Activated naive CD4-positive, alpha-beta T cell treated with anti-CD3 and anti-CD28 coated beads, Interleukin-2, amount 50 U/mL, for 24 hours (primary cell): ENCODE measurements around the gene SMR3B.

ENCODE experiments used
- H3K27ac Mint-ChIP-seq: one replicate; pipeline ENCODE4 v1.8.0; 2021; ENCODE audit warnings: mild to moderate bottlenecking, mixed read lengths
- H3K27me3 Mint-ChIP-seq: one replicate; pipeline ENCODE4 v1.8.0; 2021; ENCODE audit warnings: mixed read lengths
- H3K36me3 Mint-ChIP-seq: one replicate; pipeline ENCODE4 v1.8.0; 2021; ENCODE audit warnings: mixed read lengths
- H3K4me1 Mint-ChIP-seq: one replicate; pipeline ENCODE4 v1.8.0; 2021; ENCODE audit warnings: mixed read lengths
- H3K4me3 Mint-ChIP-seq: one replicate; pipeline ENCODE4 v1.8.0; 2021; ENCODE audit warnings: mild to moderate bottlenecking, mixed read lengths
- H3K9me3 Mint-ChIP-seq: one replicate; pipeline ENCODE4 v1.8.0; 2021; ENCODE audit warnings: mixed read lengths

The SMR3B gene

GRCh38 chr4:70402762-70403161 lies 19.8 kb downstream of the SMR3B start:
- no peak overlapping the region for H3K4me3 Mint-ChIP-seq
- H3K27me3 Mint-ChIP-seq: no peaks in the 10 kb centered on the region
- H3K27ac Mint-ChIP-seq: no peak overlapping the region
- H3K9me3 Mint-ChIP-seq: no peaks in the 10 kb centered on the region
- no peaks in the 10 kb centered on the region for H3K36me3 Mint-ChIP-seq
- H3K4me1 Mint-ChIP-seq: no peaks in the 10 kb centered on the region

DNA sequence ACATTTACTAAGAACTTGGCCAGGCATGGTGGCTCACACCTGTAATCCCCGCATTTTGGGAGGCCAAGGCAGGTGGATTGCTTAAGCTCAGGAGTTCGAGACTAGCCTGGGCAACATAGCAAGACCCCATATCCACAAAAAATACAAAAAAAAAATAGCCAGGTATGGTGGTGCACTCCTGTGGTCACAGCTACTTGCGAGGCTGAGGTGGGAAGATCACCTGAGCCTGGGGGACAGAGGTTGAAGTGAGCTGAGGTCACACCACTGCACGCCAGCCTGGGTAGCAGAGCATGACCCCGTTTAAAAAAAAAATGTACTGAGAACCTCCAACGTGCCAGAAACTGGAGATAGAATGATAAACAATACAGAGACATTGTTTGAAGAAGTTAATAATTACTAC lies 22.8 kb downstream of the SMR3B start:
- Mint-ChIP-seq H3K9me3 (no peaks in the 10 kb centered on the region), H3K4me1 (no peaks in the 10 kb centered on the region), H3K36me3 (no peaks in the 10 kb centered on the region), H3K27ac (no peak overlapping the region), H3K27me3 (no peaks in the 10 kb centered on the region), H3K4me3 (no peak overlapping the region)

- no peaks in the 10 kb centered on the region for H3K36me3 Mint-ChIP-seq
- peaks cover 9% of the 10 kb centered on the region for H3K9me3 Mint-ChIP-seq
- H3K4me3 Mint-ChIP-seq: no peak overlapping the region
- H3K4me1 Mint-ChIP-seq: no peaks in the 10 kb centered on the region
- H3K27ac Mint-ChIP-seq: no peak overlapping the region
- H3K27me3 Mint-ChIP-seq: peaks cover 3% of the 10 kb centered on the region
Measured at GRCh38 chr4:70425306-70425705, 42.4 kb downstream of the SMR3B start.

DNA sequence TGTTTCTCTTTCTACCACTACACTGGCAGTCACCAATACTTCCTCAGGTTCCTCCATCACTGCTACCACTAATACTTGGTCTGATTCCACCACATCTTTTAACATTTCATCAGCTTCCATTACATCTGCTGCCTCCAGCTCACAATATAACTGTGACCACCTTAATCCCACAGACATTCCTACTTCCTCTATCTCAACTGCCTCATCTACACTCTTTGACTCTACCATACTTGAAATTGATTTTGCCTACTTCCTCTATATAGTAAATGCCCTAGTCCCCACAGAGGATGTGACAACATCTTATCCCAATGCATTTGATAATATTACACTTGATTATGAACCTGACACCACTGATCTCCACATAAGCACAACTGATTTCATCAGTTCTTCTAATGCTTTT lies 43.9 kb downstream of the SMR3B start:
- no peak overlapping the region for H3K27ac Mint-ChIP-seq
- H3K4me3 Mint-ChIP-seq: no peak overlapping the region
- H3K36me3 Mint-ChIP-seq: no peaks in the 10 kb centered on the region

GRCh38 chr4:70437197-70437596 lies 54.3 kb downstream of the SMR3B start:
- Mint-ChIP-seq H3K36me3 (no peaks in the 10 kb centered on the region), H3K4me3 (no peak overlapping the region), H3K9me3 (peaks cover 5% of the 10 kb centered on the region), H3K4me1 (no peaks in the 10 kb centered on the region), H3K27me3 (peaks cover 9% of the 10 kb centered on the region), H3K27ac (no peak overlapping the region)

More for the DNA sequence above, 43.9 kb downstream of the SMR3B start:
- no peaks in the 10 kb centered on the region for H3K4me1 Mint-ChIP-seq
- H3K9me3 Mint-ChIP-seq: peaks cover 9% of the 10 kb centered on the region
- H3K27me3 Mint-ChIP-seq: peaks cover 3% of the 10 kb centered on the region
